MM.1S (cell line): ENCODE data around the gene RPS6KA2.

Experiments
- CTCF ChIP-seq: fragments of 300-600 bp; sonication (generic); IDR thresholded peaks from 2 replicates; pipeline ENCODE4 v1.5.1; 2016; ENCODE audit warnings: antibody characterized with exemption, low read length, mixed read lengths
- EZH2phosphoT487 ChIP-seq: fragments of 300-600 bp; sonication (generic); IDR thresholded peaks from 2 replicates; pipeline ENCODE4 v1.6.1; 2018; ENCODE audit warnings: antibody characterized with exemption, low read length

- TF ChIP-seq CTCF (no peak), EZH2phosphoT487 (no peak)
Observed at GRCh38 chr6:166516251-166516884, 110.7 kb downstream of the RPS6KA2 start.
